ENCODE results near the gene LPO.

The LPO gene

GRCh38 chr17:58264407-58265103 is 26.2 kb downstream of the LPO start:
- DNase-seq: no peak

GRCh38 chr17:58265271-58265670 is 26.9 kb downstream of the LPO start:
- no peak for DNase-seq

GRCh38 chr17:58265902-58266875 is 27.8 kb downstream of the LPO start:
- no peak for DNase-seq

- DNase-seq: no peak
These were observed 29.3 kb downstream of the LPO start for GRCh38 chr17:58267347-58268324.

- no peak for DNase-seq
These were observed 29.9 kb downstream of the LPO start for GRCh38 chr17:58268326-58268725.

- DNase-seq: no peak
These were observed 30.6 kb downstream of the LPO start for GRCh38 chr17:58268774-58269556.

GRCh38 chr17:58269557-58270291 is 31.3 kb downstream of the LPO start:
- no peak for DNase-seq

- DNase-seq: no peak
These were observed 32.3 kb downstream of the LPO start for GRCh38 chr17:58270476-58271215.

GRCh38 chr17:58271216-58271931 is 33.0 kb downstream of the LPO start:
- no peak for DNase-seq

- no peak for DNase-seq
These were observed 34.2 kb downstream of the LPO start for GRCh38 chr17:58272367-58273280.

GRCh38 chr17:58273453-58274104 is 35.2 kb downstream of the LPO start:
- no peak for DNase-seq

GRCh38 chr17:58275417-58275816 is 37.0 kb downstream of the LPO start:
- DNase-seq: no peak

GRCh38 chr17:58276423-58276822 is 38.0 kb downstream of the LPO start:
- DNase-seq: no peak

- DNase-seq: peak; percentile 33
These were observed 38.9 kb downstream of the LPO start for GRCh38 chr17:58277107-58277801.

- DNase-seq: no peak
These were observed 39.6 kb downstream of the LPO start for GRCh38 chr17:58277802-58278595.

GRCh38 chr17:58278661-58279015 is 40.3 kb downstream of the LPO start:
- no peak for DNase-seq

Measured in NCI-H1694 treated with DMSO at 0.1 percent for 48 hours (cell line).